LNCaP clone FGC (cell line): ENCODE results near the gene VAMP3.

ENCODE experiments used
- DNase-seq: peaks from one replicate; pipeline ENCODE4 v3.0.0-alpha.2; 2011; ENCODE audit warnings: low read depth
- H3K4me3 ChIP-seq: 2 replicates; pipeline ENCODE4 v1.5.1; 2011; ENCODE audit warnings: mild to moderate bottlenecking, low read depth, low read length, control low read depth
- CTCF ChIP-seq: IDR thresholded peaks from 2 replicates; pipeline ENCODE4 v1.5.1; 2012; ENCODE audit warnings: mild to moderate bottlenecking; ENCODE audit not compliant: control insufficient read depth, insufficient read depth; ENCODE audit errors: extremely low read depth

The VAMP3 gene

GRCh38 chr1:7732331-7732730 is 38.8 kb upstream of the VAMP3 start:
- TF ChIP-seq CTCF = no peak
- DNase-seq = no peak
- H3K4me3 ChIP-seq = no peak overlapping the region

- H3K4me3 ChIP-seq = no peak overlapping the region
- DNase-seq = no peak
- TF ChIP-seq CTCF = no peak
Measured at GRCh38 chr1:7733276-7733675, 37.8 kb upstream of the VAMP3 start.

GRCh38 chr1:7738044-7738443 is 33.1 kb upstream of the VAMP3 start:
- DNase-seq = no peak
- H3K4me3 ChIP-seq = no peak overlapping the region
- TF ChIP-seq CTCF = no peak

GRCh38 chr1:7743346-7743745 is 27.8 kb upstream of the VAMP3 start:
- TF ChIP-seq CTCF = no peak
- H3K4me3 ChIP-seq = no peak overlapping the region
- DNase-seq = no peak

DNA sequence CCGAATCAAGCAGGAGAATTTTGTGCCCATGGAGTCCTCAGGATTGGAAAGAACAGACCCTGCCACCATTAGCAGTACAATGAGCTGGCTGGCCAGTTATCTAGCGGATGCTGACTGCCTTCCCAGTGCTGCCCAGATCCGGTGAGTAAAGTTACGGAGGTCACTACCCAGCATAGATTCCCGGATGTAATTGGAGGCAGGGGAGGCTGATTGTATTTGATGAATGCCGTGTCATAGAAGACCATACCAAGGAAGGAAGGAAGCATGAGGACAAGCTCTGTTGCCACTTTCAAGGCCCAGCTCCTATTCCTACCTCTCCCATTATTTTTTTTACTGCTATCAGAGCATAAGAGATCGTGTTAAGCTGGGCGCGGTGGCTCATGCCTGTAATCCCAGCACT is 26.2 kb upstream of the VAMP3 start:
- no peak for DNase-seq
- no peak overlapping the region for H3K4me3 ChIP-seq
- no peak for TF ChIP-seq CTCF

- TF ChIP-seq CTCF = no peak
- DNase-seq = peak; percentile 78
- H3K4me3 ChIP-seq = peak overlapping the region; percentile 7; the same call in 1 of the 2 replicates
Measured at GRCh38 chr1:7745783-7746182, 25.3 kb upstream of the VAMP3 start.

- no peak for TF ChIP-seq CTCF
- DNase-seq = no peak
- no peak overlapping the region for H3K4me3 ChIP-seq
Measured at GRCh38 chr1:7747605-7748004, 23.5 kb upstream of the VAMP3 start.
